ENCODE data around the gene ACVR1B. TPM values are rescaled to one million over a fixed set of nuclear protein-coding genes. Genes with fewer than 3 reads are reported as not detected.

Gene ACVR1B
- polyA plus RNA-seq, 6 donors from 2014 or later = 0.43 to 1.1 (median 0.51) TPM; not detected in 1

GRCh38 chr12:52022841-52023181, 71.3 kb downstream of the ACVR1B start:
- Mint-ChIP-seq H3K4me3 (peak overlapping the region; percentile 79 to 91 (median 84)), H3K4me1 (peaks cover 43 to 53% (median 52%) of the 10 kb centered on the region in 3 donors), H3K36me3 (no peaks in the 10 kb centered on the region), H3K9me3 (no peaks in the 10 kb centered on the region), H3K27ac (peak overlapping the region in 5 of 6 donors; percentile 74 to 90 (median 87)), H3K27me3 (no peaks in the 10 kb centered on the region)
- no peak for ATAC-seq (ENCODE audit: low read depth in 2 of 2)
- no peak for DNase-seq

GRCh38 chr12:52023182-52023975, 71.9 kb downstream of the ACVR1B start:
- H3K9me3 Mint-ChIP-seq = no peaks in the 10 kb centered on the region
- DNase-seq (peak; percentile 87), ATAC-seq (ENCODE audit: low read depth in 2 of 2) (peak; percentile 47 to 54)
- H3K27me3 Mint-ChIP-seq = no peaks in the 10 kb centered on the region
- H3K36me3 Mint-ChIP-seq = no peaks in the 10 kb centered on the region
- H3K4me3 Mint-ChIP-seq = peak overlapping the region; percentile 79 to 91 (median 84)
- peaks cover 43 to 53% (median 52%) of the 10 kb centered on the region in 3 donors for H3K4me1 Mint-ChIP-seq
- peak overlapping the region; percentile 44 to 90 (median 84) for H3K27ac Mint-ChIP-seq

GRCh38 chr12:52023976-52024688, 72.6 kb downstream of the ACVR1B start:
- ATAC-seq (ENCODE audit: low read depth in 2 of 2) = no peak
- no peak for DNase-seq
- H3K36me3 Mint-ChIP-seq = no peaks in the 10 kb centered on the region
- H3K4me1 Mint-ChIP-seq = peaks cover 43 to 53% (median 52%) of the 10 kb centered on the region in 3 donors
- no peaks in the 10 kb centered on the region for H3K9me3 Mint-ChIP-seq
- peak overlapping the region; percentile 74 to 91 (median 84) for H3K27ac Mint-ChIP-seq
- no peaks in the 10 kb centered on the region for H3K27me3 Mint-ChIP-seq
- H3K4me3 Mint-ChIP-seq = peak overlapping the region; percentile 79 to 91 (median 82)

- peak overlapping the region in 5 of 6 donors; percentile 91 to 98 (median 93) for H3K27ac Mint-ChIP-seq
- ATAC-seq (ENCODE audit: low read depth in 2 of 2) = no peak
Observed at GRCh38 chr12:52024845-52025230, 73.3 kb downstream of the ACVR1B start.

GRCh38 chr12:52026263-52026662, 74.8 kb downstream of the ACVR1B start:
- peak overlapping the region in 1 of 8 donors; percentile 82 for H3K4me3 Mint-ChIP-seq
- no peak for DNase-seq
- H3K9me3 Mint-ChIP-seq = no peaks in the 10 kb centered on the region
- H3K36me3 Mint-ChIP-seq = no peaks in the 10 kb centered on the region
- ATAC-seq (ENCODE audit: low read depth in 2 of 2) = no peak
- H3K27me3 Mint-ChIP-seq = no peaks in the 10 kb centered on the region
- H3K27ac Mint-ChIP-seq = peak overlapping the region; percentile 85 to 96 (median 92)
- peaks cover 29 to 40% (median 38%) of the 10 kb centered on the region in 3 donors for H3K4me1 Mint-ChIP-seq

More at GRCh38 chr12:52024845-52025230, 73.3 kb downstream of the ACVR1B start:
- DNase-seq = no peak
- Mint-ChIP-seq H3K9me3 (no peaks in the 10 kb centered on the region), H3K4me3 (peak overlapping the region; percentile 59 to 96 (median 86)), H3K36me3 (no peaks in the 10 kb centered on the region), H3K4me1 (peaks cover 43 to 53% (median 52%) of the 10 kb centered on the region in 3 donors), H3K27me3 (no peaks in the 10 kb centered on the region)

- ATAC-seq (ENCODE audit: low read depth in 2 of 2) (peak in 1 of 2 donors; percentile 14), DNase-seq (no peak)
- H3K27me3 Mint-ChIP-seq = no peaks in the 10 kb centered on the region
- H3K4me1 Mint-ChIP-seq = peaks cover 31 to 37% (median 35%) of the 10 kb centered on the region in 3 donors
- peak overlapping the region in 2 of 8 donors; percentile 29 to 50 for H3K4me3 Mint-ChIP-seq
- H3K36me3 Mint-ChIP-seq = no peaks in the 10 kb centered on the region
- no peaks in the 10 kb centered on the region for H3K9me3 Mint-ChIP-seq
- H3K27ac Mint-ChIP-seq = peak overlapping the region; percentile 24 to 96 (median 80)
Observed at GRCh38 chr12:52027085-52027843, 75.8 kb downstream of the ACVR1B start.

GRCh38 chr12:52029685-52030084, 78.2 kb downstream of the ACVR1B start:
- ATAC-seq (ENCODE audit: low read depth in 2 of 2) (no peak), DNase-seq (no peak)
- peaks cover 34 to 44% (median 34%) of the 10 kb centered on the region in 3 donors for H3K4me1 Mint-ChIP-seq
- H3K27ac Mint-ChIP-seq = peak overlapping the region in 4 of 6 donors; percentile 26 to 83 (median 63)
- no peaks in the 10 kb centered on the region for H3K9me3 Mint-ChIP-seq
- H3K36me3 Mint-ChIP-seq = no peaks in the 10 kb centered on the region
- H3K4me3 Mint-ChIP-seq = peak overlapping the region in 1 of 8 donors; percentile 41
- H3K27me3 Mint-ChIP-seq = no peaks in the 10 kb centered on the region

GRCh38 chr12:52032446-52032803, 80.9 kb downstream of the ACVR1B start:
- peaks cover 19 to 45% (median 35%) of the 10 kb centered on the region in 3 donors for H3K4me1 Mint-ChIP-seq
- no peaks in the 10 kb centered on the region for H3K9me3 Mint-ChIP-seq
- H3K27ac Mint-ChIP-seq = peak overlapping the region; percentile 93 to 100 (median 98)
- DNase-seq (peak; percentile 31), ATAC-seq (ENCODE audit: low read depth in 2 of 2) (peak; percentile 16 to 22)
- peak overlapping the region; percentile 74 to 90 (median 84) for H3K4me3 Mint-ChIP-seq
- H3K27me3 Mint-ChIP-seq = no peaks in the 10 kb centered on the region
- no peaks in the 10 kb centered on the region for H3K36me3 Mint-ChIP-seq

- Mint-ChIP-seq H3K36me3 (no peaks in the 10 kb centered on the region), H3K27me3 (no peaks in the 10 kb centered on the region), H3K27ac (peak overlapping the region; percentile 93 to 100 (median 98)), H3K4me3 (peak overlapping the region; percentile 75 to 90 (median 87)), H3K4me1 (peaks cover 21 to 44% (median 35%) of the 10 kb centered on the region in 3 donors), H3K9me3 (no peaks in the 10 kb centered on the region)
- ATAC-seq (ENCODE audit: low read depth in 2 of 2) = peak; percentile 77 to 79
- DNase-seq = peak; percentile 95
Observed at GRCh38 chr12:52032804-52033445, 81.4 kb downstream of the ACVR1B start.

- peak; percentile 44 for DNase-seq
- H3K4me3 Mint-ChIP-seq = peak overlapping the region; percentile 75 to 90 (median 87)
- H3K4me1 Mint-ChIP-seq = peaks cover 21 to 49% (median 40%) of the 10 kb centered on the region in 3 donors
- H3K27me3 Mint-ChIP-seq = no peaks in the 10 kb centered on the region
- H3K9me3 Mint-ChIP-seq = no peaks in the 10 kb centered on the region
- H3K27ac Mint-ChIP-seq = peak overlapping the region; percentile 93 to 100 (median 98)
- no peak for ATAC-seq (ENCODE audit: low read depth in 2 of 2)
- no peaks in the 10 kb centered on the region for H3K36me3 Mint-ChIP-seq
Observed at GRCh38 chr12:52033446-52034140, 82.1 kb downstream of the ACVR1B start.

- DNase-seq (no peak), ATAC-seq (ENCODE audit: low read depth in 2 of 2) (no peak)
- Mint-ChIP-seq H3K4me1 (peaks cover 30 to 55% (median 43%) of the 10 kb centered on the region in 3 donors), H3K9me3 (no peaks in the 10 kb centered on the region), H3K27me3 (no peaks in the 10 kb centered on the region), H3K27ac (peak overlapping the region in 5 of 6 donors; percentile 93 to 100 (median 99)), H3K36me3 (no peaks in the 10 kb centered on the region), H3K4me3 (peak overlapping the region in 6 of 8 donors; percentile 32 to 75 (median 60))
Observed at GRCh38 chr12:52035190-52035589, 83.7 kb downstream of the ACVR1B start.

- Mint-ChIP-seq H3K36me3 (no peaks in the 10 kb centered on the region), H3K4me1 (peaks cover 36 to 58% (median 50%) of the 10 kb centered on the region in 3 donors), H3K4me3 (peak overlapping the region; percentile 66 to 87 (median 78)), H3K27ac (peak overlapping the region; percentile 93 to 98 (median 96)), H3K9me3 (no peaks in the 10 kb centered on the region), H3K27me3 (no peaks in the 10 kb centered on the region)
- no peak for DNase-seq
- no peak for ATAC-seq (ENCODE audit: low read depth in 2 of 2)
Observed at GRCh38 chr12:52035926-52036325, 84.4 kb downstream of the ACVR1B start.
